Suppressor macrophage treated with lipopolysaccharide for 1 hour (primary cell): Measurements from ENCODE around the gene GAREM1.
"Not testable (repeated sequence)": the region's sequence is repeated elsewhere in the genome, so short reads cannot be mapped to it uniquely, and the experiment has no call there.

Experiments
- DNase-seq, 3 donors: peaks; one replicate each; pipeline ENCODE4 v3.0.0-alpha.2; 2020 to 2022

The GAREM1 gene

GRCh38 chr18:32470714-32471633 is at the start of gene GAREM1:
Gene GAREM1, minus strand, starts transcription at chr18:32470882. Its CDS starts 454 bp downstream, at chr18:32470428.
- DNase-seq: peak; percentile 82 to 94 (median 88)

- DNase-seq: no peak
Measured at GRCh38 chr18:32511147-32511546, 40.5 kb upstream of the GAREM1 start.

DNA sequence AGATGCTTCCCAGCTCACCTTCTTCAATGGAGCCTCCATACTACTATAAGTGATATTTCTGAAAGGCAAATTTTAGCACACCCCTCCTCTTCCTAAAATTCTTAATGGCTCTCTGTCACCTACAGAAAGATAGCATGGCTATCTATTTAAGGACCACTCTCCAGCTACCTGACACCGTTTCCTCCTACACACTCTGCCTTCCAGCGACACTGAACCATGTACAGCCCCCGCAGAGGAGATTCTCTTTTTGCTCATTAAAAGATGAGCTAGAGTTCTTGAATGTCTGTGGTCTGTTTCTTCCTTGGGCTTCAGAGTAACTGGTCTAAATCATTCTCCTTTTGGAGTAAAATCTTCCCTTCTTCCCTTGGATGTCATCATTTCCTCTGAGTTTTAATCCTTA is 38.4 kb upstream of the GAREM1 start:
- DNase-seq: no peak

- no peak for DNase-seq
Measured at GRCh38 chr18:32507093-32507492, 36.4 kb upstream of the GAREM1 start.

DNA sequence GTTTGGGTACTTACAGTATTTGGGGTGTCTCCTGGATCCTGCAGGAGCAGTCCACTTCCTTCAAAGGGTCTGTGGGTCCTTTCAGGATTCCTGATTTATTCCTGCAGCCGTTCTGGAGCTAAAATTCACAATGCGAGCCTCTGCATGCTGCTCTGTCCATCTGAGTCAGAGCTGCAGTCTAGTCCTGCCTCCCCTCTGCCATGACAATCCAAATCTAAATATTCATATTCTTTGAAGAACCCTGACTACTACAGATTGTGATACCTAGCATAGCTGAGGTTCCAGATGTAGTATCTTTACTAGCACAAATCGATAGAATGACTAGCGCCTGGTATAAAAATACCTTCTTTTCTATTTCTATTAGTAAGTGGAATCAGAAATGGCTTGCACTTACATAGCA is 31.3 kb upstream of the GAREM1 start:
- DNase-seq: no peak

DNA sequence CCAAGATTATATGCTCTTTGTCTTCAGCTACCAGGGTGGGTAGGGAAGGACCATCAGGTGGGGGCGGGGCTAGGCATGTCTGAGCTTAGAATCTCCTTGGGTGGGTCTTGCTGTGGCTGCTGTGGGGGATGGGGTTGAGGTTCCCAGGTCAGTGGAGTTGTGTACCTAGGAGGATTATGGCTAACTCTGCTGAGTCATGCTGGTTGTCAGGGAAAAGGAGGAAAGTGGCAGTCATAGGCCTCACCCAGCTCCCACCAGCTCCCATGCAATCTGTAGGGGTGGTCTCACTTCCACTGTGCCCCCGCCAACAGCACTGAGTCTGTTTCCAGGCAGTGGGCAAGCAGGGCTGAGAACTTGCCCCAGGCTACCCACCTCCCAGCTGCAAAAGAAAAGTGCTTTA is 30.6 kb upstream of the GAREM1 start:
- not testable (repeated sequence) for DNase-seq

- no peak for DNase-seq
Measured at GRCh38 chr18:32483002-32483401, 12.3 kb upstream of the GAREM1 start.

DNA sequence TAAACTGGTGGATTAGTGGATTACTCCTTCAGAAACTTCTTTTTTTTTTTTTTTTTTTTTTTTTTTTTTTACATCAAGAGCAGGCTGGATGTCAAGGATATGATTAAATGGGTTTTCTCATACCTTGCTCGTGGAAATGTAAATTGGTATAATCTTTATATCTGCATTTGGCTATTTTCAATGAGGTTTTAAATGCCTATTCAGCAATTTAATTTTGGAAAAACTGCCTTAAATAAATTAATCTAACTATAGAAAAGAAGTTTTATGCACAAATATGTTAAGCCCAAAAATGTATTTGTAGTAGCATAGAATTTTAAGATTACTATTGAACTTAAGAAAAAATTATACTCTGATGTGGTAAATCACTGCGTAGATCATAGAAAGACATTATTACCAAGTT is 11.4 kb upstream of the GAREM1 start:
- DNase-seq: no peak

DNA sequence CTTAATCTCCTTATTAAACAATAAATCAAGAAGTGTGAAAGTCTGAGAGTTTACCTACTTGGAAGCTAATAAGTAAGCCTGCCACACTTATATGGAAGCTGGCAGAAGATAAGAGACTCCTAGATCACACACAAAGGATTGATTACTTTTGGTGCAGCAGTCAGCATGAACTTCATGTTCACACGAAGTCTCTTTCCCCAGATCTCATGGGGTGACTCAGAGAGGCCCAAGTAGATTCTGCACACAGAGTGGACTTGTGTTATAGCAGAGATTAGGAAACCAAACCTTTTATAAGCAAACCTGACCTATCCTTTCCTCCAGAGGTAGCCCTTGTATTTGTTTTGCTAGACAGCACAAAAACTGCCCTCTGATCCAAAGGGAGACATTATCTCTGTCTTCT is 9.9 kb upstream of the GAREM1 start:
- DNase-seq: no peak

- DNase-seq: no peak
Measured at GRCh38 chr18:32478807-32479206, 8.1 kb upstream of the GAREM1 start.

DNA sequence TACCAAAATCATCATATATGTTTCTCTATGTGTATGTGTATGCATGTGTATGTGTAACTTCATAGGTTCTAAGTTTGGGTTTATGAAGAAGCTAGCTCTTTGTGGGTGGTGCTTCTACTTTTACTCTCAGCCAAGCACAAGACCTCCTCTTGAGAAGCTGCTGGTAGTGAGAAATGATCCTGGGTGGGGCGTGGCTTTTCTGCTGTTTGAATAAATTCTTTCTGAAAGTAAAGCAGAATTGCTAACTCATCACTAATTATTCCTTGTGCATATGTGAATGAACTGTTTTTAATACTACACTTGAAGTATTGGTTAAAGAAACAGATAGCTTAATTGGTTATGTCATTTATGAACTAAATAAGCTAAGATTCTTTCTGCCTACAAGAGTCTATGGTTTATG is 7.6 kb upstream of the GAREM1 start:
- DNase-seq: no peak

DNA sequence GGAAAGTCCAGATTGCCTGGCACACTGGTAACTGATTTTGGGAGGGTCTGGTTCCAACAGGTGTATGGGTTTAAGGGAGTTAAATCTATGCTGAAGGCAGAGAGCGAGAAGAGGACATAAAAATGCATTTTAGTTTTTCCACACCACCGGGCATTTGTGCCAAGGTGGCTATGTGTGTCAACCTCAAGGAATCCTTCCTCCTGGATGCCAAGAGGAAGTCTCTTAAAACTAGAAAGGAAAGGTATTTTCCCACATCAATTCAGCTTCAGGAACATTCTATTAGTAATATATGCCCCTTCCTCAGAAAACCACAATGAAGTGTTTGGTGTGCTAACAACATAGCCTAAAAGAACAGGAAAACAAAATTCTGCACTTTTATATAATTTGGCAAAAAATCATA is 5.4 kb upstream of the GAREM1 start:
- DNase-seq: no peak

- not testable (repeated sequence) for DNase-seq
Measured at GRCh38 chr18:32475069-32475468, 4.4 kb upstream of the GAREM1 start.

- DNase-seq: no peak
Measured at GRCh38 chr18:32473325-32473724, 2.6 kb upstream of the GAREM1 start.

DNA sequence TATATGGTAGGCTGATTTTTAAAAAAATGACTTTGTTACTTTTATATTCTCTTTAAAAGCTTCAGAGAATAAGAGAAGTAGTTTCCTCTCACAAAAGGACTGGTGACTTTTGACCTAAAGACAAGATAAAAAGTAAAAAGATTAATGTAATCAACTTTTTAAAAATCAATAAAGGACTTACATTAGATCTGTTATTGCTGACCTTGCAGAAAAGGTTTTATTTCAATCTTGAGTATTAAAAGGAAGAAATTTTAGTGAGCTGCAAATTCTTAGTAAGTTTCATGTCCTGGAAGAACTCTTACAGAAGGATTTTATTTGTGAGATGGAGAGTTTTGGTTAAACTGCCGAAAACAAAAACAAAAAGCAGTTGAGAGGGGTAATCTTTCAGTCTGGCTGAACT is 2.2 kb upstream of the GAREM1 start:
- no peak for DNase-seq

- no peak for DNase-seq
Measured at GRCh38 chr18:32470460-32470713, 295 bp downstream of the GAREM1 start.

- peak; percentile 14 to 24 (median 20) for DNase-seq
Measured at GRCh38 chr18:32469691-32470459, 807 bp downstream of the GAREM1 start.

GRCh38 chr18:32469190-32469651 is 1.5 kb downstream of the GAREM1 start:
- DNase-seq: peak; percentile 10 to 36 (median 20)

DNA sequence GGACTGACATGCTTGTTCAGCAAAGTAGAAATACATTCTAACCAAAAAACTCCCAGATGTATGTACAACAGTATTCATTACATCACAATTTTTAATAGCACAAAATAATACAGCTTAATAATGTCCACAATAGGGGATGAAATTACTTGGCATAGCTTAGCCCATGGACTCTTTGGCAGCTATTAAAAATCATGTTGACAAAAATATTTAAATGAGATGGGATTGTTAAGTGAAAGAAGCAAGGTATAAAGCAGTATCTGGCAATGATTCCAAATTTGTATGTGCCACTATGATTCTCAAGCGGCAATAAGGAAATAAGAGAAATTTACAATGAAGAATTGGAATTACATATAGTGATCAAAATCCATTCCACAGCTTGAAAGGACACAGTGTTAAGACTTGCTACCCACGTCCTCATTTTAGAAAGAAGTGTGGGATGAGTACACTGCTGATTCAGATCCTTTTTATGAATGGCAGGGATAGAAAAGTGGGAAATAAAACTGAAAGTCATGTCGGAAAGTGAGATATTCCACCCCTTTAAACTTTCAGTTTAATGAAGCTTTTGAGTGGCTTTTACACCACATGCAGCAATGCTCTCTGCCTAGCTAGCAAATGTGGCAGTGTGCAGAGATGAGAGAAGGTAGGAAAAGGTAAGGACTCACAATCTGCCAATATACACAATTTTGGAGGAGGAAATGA is 2.4 kb downstream of the GAREM1 start:
- DNase-seq: peak; percentile 38 to 60 (median 52)

DNA sequence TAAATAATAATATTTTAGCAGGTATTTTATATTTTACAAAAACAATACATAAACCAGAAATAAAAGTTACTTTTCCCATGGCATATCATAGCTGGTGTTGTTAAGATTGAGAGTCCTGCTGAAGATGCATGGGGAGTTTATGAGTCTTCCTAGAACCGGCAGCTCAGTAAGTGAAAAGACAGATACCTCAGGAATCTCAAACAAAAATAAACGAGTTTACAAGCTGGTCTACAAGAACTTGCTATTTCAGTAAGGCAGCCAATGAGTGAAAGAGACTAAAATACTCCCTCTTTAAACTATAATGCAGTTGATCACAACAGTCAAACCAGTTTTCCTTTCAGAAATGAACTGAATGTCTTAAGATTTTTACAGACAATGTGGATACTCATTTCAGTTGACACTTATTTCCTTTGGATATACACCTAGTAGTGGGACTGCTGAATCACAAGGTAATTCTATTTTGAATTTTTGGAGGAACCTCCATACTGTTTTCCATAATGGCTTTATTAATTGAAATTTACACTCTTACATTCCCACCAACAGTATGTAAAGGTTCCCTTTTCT is 8.9 kb downstream of the GAREM1 start:
- peak in 1 of 3 donors; percentile 18 for DNase-seq

DNA sequence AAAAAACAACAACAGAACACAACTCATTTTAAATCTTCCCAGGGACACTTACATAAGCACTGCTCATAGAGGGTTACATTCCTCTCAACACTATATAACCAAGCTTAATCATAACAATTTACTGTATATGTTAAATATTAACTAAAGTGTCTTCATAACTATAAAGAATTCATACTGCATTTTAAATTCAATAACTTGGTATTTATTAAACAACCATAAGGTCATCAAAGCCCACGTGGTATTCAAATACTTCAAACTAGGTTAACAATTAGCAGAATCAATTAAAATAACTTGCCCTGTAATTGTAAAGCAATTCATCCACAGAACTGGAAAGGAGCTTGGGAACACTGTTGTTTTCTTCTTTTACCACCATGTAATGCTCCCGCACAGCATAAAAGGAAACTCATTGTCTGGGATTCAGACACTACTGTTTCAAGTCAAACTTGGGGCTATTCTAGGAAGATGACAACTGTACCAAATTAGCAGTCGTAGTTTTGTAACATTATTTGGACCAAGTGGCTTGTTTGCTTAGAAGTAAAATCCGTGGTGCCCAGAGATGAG is 10.4 kb downstream of the GAREM1 start:
- DNase-seq: peak in 1 of 3 donors; percentile 15

GRCh38 chr18:32459361-32460101 is 11.2 kb downstream of the GAREM1 start:
- DNase-seq: no peak
